Duodenal mucosa (tissue), 2 donors: ENCODE data around the gene ZNF862.
A peak's percentile ranks its signal among the peaks of the same experiment; 100 is the strongest.

Experiments used
- H3K27ac ChIP-seq: one replicate; pipeline ENCODE4 v1.7.0; 2013; ENCODE audit warnings: low read depth, low read length
- H3K27me3 ChIP-seq, 2 donors: one replicate each; pipeline ENCODE4 v1.7.0; 2013; ENCODE audit warnings: low read length in 2 of 2, control low read depth in 1 of 2; ENCODE audit not compliant: insufficient read depth in 2 of 2, control insufficient read depth in 1 of 2
- H3K36me3 ChIP-seq, 2 donors: one replicate each; pipeline ENCODE4 v1.7.0; 2013; ENCODE audit warnings: low read length in 2 of 2, control low read depth in 1 of 2; ENCODE audit not compliant: insufficient read depth in 2 of 2, control insufficient read depth in 1 of 2
- H3K4me1 ChIP-seq, 2 donors: one replicate each; pipeline ENCODE4 v1.7.0; 2013; ENCODE audit warnings: low read length in 2 of 2, control low read depth in 1 of 2; ENCODE audit not compliant: insufficient read depth in 2 of 2, control insufficient read depth in 1 of 2
- H3K4me3 ChIP-seq, 2 donors: one replicate each; pipeline ENCODE4 v1.7.0; 2013; ENCODE audit warnings: low read length in 2 of 2, low read depth in 1 of 2
- H3K9ac ChIP-seq, 2 donors: one replicate each; pipeline ENCODE4 v1.7.0; 2013; ENCODE audit warnings: low read length in 2 of 2, low read depth in 1 of 2
- H3K9me3 ChIP-seq, 2 donors: one replicate each; pipeline ENCODE4 v1.7.0; 2013; ENCODE audit warnings: low read length in 2 of 2, control low read depth in 1 of 2; ENCODE audit not compliant: control insufficient read depth in 1 of 2

ZNF862 gene

DNA sequence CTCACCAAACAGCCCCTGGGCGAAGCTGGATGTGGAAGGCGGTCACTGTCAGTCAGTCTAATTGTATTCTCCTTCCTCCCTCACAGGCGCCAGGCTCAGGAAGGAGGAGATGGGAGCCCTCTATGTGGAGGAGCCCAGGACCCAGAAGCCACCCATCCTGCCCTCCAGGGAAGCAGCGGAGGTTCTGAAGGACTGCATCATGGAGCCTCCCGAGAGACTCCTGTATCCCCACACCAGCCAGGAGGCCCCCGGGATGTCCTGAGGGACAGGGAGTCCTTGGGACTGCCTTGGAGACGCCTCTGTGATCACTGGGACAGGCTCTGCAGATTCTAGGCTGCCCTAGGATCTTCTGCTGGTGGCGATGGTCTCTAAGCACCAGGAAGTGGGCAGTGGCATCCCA lies 25.8 kb downstream of the ZNF862 start:
- Histone ChIP-seq H3K4me1 (peaks cover 5 to 11% of the 10 kb centered on the region in 2 donors), H3K27ac (no peak overlapping the region), H3K4me3 (no peak overlapping the region), H3K9ac (no peak overlapping the region), H3K36me3 (peaks cover 12 to 44% of the 10 kb centered on the region in 2 donors), H3K9me3 (no peaks in the 10 kb centered on the region), H3K27me3 (no peaks in the 10 kb centered on the region)

DNA sequence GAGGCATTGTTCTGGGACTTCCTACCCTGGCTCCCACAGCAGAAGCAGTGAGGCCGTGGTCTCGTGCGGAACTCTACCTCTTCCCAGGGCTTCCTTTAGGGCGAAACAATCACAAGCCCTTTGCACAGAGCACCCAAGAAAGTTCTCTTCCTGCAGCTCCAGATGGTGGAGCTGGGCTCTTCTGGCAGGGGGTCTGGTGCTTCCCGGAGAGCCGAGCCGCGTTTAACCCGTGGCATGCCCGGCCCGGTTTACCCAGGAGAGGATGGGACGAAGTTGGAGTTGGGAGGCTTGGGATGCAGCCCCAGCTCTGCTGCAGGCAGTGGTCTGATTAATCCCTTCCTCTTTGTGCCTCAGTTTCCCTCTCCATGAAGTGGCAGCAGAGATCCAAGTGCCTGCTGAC lies 26.6 kb downstream of the ZNF862 start:
- H3K36me3 ChIP-seq = peaks cover 12 to 39% of the 10 kb centered on the region in 2 donors
- H3K9me3 ChIP-seq = no peaks in the 10 kb centered on the region
- peaks cover 5 to 19% of the 10 kb centered on the region in 2 donors for H3K4me1 ChIP-seq
- no peak overlapping the region for H3K27ac ChIP-seq
- H3K9ac ChIP-seq = no peak overlapping the region
- no peak overlapping the region for H3K4me3 ChIP-seq
- H3K27me3 ChIP-seq = no peaks in the 10 kb centered on the region

DNA sequence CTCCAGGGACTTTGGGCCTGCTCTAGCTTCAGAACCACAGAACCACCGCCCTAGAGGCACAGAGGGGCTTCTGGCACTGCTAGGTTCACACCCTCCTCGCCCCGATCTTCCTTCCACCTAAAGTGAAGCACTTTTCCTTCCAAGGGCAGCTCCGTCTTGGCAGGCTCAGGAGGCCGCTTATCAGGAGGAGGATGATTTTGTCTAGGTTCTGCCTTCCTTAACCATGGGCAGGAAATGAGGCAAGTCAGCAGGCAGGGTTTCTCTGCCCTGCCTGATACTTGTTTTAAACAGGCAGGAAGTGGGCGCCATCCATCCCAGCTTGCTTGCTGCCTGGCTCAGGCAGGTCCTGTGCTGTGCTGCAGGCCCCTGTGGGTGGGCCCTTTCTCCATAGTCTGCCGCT lies 27.3 kb downstream of the ZNF862 start:
- Histone ChIP-seq H3K4me1 (peaks cover 5 to 20% of the 10 kb centered on the region in 2 donors), H3K9ac (no peak overlapping the region), H3K36me3 (peaks cover 12 to 38% of the 10 kb centered on the region in 2 donors), H3K9me3 (no peaks in the 10 kb centered on the region), H3K4me3 (no peak overlapping the region), H3K27ac (no peak overlapping the region), H3K27me3 (no peaks in the 10 kb centered on the region)

DNA sequence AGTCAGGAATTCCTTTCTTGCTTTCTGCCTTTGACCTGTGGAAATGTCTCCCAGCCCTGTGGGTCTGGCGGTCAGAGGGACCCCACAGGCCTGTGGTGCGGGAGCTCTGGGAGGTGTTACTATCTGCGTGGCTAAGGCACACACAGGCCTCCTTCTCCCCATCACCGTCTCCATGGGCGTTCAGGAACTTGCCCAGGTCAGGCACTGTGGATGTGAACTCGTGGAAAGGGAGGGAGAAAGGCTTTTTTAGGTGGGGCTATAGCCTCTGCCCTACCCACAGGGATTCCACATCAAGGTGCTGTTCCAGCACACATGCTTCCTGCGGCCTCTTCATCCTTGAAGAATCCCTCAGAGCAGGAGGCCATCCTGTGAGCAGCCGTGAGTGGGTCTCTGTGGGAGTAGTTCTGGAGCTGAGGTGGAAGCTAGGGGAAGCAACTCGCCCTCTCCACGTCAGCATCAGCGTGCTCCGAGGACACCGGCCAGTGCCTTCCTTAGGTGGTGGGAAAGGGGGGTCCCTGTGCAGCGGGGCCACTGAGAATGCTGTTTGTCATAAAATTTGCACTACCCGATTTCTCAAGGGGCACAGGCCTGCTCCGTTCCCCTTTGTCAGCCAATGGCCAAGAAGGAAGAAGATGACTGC lies 28.1 kb downstream of the ZNF862 start:
- Histone ChIP-seq H3K27me3 (no peaks in the 10 kb centered on the region), H3K4me1 (peaks cover 5 to 23% of the 10 kb centered on the region in 2 donors), H3K9me3 (no peaks in the 10 kb centered on the region), H3K9ac (no peak overlapping the region), H3K27ac (no peak overlapping the region), H3K36me3 (peaks cover 5 to 29% of the 10 kb centered on the region in 2 donors), H3K4me3 (no peak overlapping the region)

DNA sequence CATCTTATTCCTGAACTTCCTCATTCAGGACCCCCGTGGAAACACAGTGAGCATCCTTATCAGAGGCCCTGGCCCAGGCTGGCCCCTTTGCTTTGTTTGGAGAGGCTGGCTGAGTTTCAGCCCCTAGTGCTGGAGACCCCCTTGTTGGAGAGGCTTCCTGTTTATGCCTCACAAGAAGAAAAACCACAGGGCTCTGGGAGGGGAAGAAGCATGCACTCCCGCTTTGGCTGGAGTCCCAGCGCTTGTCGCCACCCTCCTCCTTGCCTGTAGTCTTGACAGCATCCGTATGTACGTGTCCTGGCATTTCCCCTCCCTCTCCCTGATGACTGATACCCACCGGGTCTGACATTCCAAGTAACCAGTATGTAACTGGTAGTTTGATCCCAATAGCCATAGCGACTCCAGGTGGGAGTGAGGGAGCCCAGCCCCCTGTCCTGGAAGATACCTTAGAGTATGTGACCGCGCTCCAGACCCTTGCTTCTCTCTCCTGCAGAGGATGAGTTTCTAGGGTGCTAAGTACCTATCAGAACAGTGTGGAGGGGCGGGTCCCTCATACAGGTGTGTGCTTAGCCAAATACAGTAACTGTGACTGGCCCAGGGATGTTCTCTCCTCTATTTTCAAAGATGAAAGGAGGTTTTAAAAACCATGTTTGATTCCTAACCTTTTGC lies 28.7 kb downstream of the ZNF862 start:
- Histone ChIP-seq H3K27me3 (no peaks in the 10 kb centered on the region), H3K36me3 (peaks cover 5 to 23% of the 10 kb centered on the region in 2 donors), H3K4me1 (peaks cover 5 to 23% of the 10 kb centered on the region in 2 donors), H3K4me3 (no peak overlapping the region), H3K27ac (no peak overlapping the region), H3K9ac (no peak overlapping the region), H3K9me3 (no peaks in the 10 kb centered on the region)

DNA sequence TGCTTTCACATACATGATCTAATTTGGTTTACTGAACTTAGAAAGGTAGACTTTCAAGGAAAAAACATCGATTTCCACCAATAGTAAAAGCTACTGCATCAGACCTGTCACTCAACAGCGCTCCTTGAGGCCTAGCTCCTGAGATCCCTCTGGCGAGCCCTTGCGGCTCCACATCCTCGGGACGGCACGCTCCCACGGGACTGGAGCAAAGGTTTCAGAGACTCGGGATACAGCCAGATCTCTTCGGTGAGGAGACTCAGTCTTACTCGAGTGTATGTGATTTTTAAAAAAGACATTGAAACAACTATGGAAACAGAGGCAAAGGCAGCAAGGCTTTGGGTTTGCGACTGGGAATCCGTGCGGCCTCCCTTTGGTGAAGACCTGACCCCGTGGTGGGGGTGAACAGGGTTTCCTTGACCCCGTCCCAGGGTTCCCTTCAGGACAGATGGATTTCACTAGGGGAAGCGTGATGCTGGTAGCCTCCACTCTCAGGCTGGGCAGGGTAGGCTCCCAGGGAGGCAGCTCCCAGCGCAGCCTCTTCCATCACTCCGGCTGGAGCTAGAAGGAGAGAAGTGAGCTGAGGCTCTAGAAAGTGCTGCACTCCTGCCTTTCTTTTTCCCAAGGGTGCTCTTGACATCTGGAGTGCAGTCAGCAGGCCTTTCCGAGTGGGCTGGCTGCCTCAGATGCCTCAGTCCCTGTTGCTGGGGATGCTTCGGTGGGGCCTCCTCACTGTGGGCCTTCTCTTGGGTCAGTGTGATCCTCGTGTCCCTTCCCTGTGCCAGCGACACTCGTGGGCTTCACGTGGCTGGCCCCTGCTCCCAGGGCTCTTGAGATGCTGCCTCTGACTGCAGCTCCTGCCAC lies 29.8 kb downstream of the ZNF862 start:
- H3K36me3 ChIP-seq = peaks cover 5 to 15% of the 10 kb centered on the region in 2 donors
- no peak overlapping the region for H3K9ac ChIP-seq
- H3K27ac ChIP-seq = no peak overlapping the region
- H3K27me3 ChIP-seq = no peaks in the 10 kb centered on the region
- H3K9me3 ChIP-seq = no peaks in the 10 kb centered on the region
- peaks cover 13 to 26% of the 10 kb centered on the region in 2 donors for H3K4me1 ChIP-seq
- no peak overlapping the region for H3K4me3 ChIP-seq

DNA sequence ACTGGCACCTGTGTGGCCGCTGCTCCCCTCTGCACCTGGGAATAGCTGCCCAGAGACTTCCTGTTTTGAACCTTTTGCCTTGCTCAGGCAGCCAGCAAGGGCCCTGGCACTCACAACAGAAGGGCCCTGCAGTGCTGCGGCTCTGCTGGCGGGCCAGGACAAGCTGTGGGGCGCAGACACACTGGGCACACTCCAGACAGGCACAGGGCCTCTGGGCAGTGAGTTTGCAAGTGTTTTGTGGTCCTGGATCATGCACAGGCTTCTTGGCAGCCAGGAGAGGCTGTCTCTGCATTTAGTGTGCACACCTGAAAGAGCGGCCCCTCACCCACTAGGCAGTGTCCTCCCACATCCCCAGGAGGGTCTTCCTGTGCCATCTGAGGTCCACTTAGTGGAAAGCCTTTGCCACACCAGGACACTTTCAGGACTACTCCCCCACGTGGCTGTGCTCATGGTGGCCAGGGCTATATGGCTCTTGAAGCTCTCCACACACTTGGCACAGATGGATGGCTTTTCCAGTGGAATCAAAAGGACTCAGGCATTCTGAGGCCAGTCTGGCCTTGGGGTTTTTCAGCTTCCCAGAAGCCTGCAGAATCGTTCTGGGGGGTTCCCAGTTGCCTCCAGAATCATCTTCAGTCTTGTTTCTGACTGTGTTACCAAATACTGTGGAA lies 30.6 kb downstream of the ZNF862 start:
- no peak overlapping the region for H3K4me3 ChIP-seq
- no peak overlapping the region for H3K9ac ChIP-seq
- peaks cover 15 to 29% of the 10 kb centered on the region in 2 donors for H3K4me1 ChIP-seq
- H3K9me3 ChIP-seq = no peaks in the 10 kb centered on the region
- peaks cover 5 to 15% of the 10 kb centered on the region in 2 donors for H3K36me3 ChIP-seq
- no peaks in the 10 kb centered on the region for H3K27me3 ChIP-seq
- no peak overlapping the region for H3K27ac ChIP-seq

DNA sequence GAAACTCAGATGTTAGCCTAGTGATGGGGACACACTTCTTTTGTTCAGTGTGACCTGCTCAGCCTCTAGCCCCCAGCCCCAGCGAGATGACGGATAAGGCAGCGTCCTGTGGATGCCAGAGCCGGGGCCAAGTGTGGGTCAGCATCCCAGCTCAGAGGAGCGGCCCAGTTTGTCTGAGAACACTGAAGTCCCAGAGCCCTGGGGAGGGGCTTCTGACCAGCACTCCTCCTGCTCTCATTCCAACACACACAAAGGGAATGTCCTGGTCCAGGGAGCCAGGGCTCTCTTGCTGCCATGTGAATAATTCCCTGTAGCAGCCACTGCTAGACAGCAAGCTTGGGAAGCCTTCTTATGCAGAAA lies 31.1 kb downstream of the ZNF862 start:
- Histone ChIP-seq H3K36me3 (peaks cover 2 to 10% of the 10 kb centered on the region in 2 donors), H3K4me1 (peaks cover 16 to 34% of the 10 kb centered on the region in 2 donors), H3K27ac (no peak overlapping the region), H3K4me3 (no peak overlapping the region), H3K9ac (no peak overlapping the region), H3K27me3 (no peaks in the 10 kb centered on the region), H3K9me3 (no peaks in the 10 kb centered on the region)

DNA sequence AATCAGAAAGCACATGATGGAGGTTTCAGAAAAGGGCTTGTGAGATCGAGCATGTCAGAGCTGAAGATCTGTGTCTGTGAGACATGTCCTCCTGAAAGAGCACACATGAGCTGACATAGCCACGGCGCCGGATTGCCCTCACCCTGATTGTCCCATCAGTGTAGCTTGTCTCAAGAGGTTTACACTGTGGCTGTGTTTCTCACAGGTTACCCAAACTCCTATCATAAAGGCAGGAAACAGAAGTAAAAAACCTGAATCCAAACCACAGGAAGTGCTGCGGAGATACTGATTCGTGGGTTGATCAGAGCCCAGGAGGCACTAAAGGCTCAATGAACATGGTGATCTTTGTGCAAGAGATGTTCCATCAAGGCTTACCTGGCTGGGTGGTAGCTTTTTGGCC lies 31.7 kb downstream of the ZNF862 start:
- H3K27ac ChIP-seq = no peak overlapping the region
- no peaks in the 10 kb centered on the region for H3K9me3 ChIP-seq
- peaks cover 20 to 40% of the 10 kb centered on the region in 2 donors for H3K4me1 ChIP-seq
- no peak overlapping the region for H3K9ac ChIP-seq
- H3K27me3 ChIP-seq = no peaks in the 10 kb centered on the region
- peaks cover 0 to 5% of the 10 kb centered on the region in 2 donors for H3K36me3 ChIP-seq
- H3K4me3 ChIP-seq = peak overlapping the region in 1 of 2 donors; percentile 21
